Left renal cortex interstitium (tissue), 4 donors: ENCODE results near the gene SLC19A1. TPM values are rescaled to one million over a fixed set of nuclear protein-coding genes. Genes with fewer than 3 reads are reported as not detected.

Experiments used
- DNase-seq, 4 donors: peaks; one replicate each; pipeline ENCODE4 v3.0.0-alpha.2; 2013; ENCODE audit warnings: low read depth in 4 of 4, low spot score in 2 of 4, missing footprints in 1 of 4
- polyA plus RNA-seq, 4 donors: library from polyadenylated mRNA; unstranded; fragments of 120-200 nt; gene quantifications; one replicate each; pipeline ENCODE4 v1.2.1, GENCODE V29; 2013; ENCODE audit not compliant: insufficient read length in 4 of 4

The SLC19A1 gene
- polyA plus RNA-seq, 4 donors, result 30.1 to 74.3 (median 38.3) TPM

GRCh38 chr21:45546636-45547544 lies 4.7 kb upstream of the SLC19A1 start:
- no peak for DNase-seq

GRCh38 chr21:45545691-45546531 lies 3.7 kb upstream of the SLC19A1 start:
- DNase-seq, result no peak

- DNase-seq, result no peak
Measured at GRCh38 chr21:45545236-45545570, 3.0 kb upstream of the SLC19A1 start.

- DNase-seq, result no peak
Measured at GRCh38 chr21:45544449-45545235, 2.4 kb upstream of the SLC19A1 start.

DNA sequence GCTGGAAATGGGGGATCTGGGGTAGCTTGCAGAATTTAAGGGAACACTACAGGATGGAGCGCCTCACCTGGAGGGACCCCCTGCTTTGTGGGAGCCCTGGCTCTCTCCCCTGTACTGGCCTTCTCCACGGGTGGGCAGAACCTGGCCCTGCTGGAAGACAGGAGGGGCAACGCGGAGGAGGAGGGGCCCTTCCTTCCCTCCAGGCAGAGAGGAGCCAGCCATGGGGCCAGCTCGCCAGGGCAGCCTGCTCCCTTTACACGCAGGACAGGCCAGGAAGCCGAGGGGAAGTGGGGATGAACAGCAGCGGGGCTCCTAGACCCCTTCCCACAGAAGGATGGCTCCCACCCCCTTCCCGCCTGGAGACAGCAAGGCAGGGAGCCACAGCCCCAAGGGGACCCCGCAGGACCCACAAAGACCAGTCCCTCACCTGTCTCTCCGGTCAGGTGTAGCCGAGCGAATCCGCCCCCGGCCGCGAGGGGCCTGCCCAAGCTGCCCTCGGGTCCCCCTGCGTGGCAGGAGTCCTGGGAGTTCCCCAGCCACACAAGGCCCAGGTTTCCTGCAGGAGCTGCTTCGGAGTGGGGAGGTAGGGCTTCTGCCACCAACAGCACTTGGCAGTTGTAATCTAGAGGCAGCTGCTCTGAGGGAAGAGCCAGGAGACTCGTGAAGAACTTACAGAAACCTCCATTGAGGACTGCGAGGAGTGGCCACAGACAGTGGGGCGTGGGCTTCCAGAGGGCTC lies 1.6 kb upstream of the SLC19A1 start:
- DNase-seq, result no peak

- DNase-seq, result no peak
Measured at GRCh38 chr21:45543371-45543709, 1.1 kb upstream of the SLC19A1 start.

- no peak for DNase-seq
Measured at GRCh38 chr21:45542667-45543370, 579 bp upstream of the SLC19A1 start.

- no peak for DNase-seq
Measured at GRCh38 chr21:45541221-45542039, 810 bp downstream of the SLC19A1 start.

DNA sequence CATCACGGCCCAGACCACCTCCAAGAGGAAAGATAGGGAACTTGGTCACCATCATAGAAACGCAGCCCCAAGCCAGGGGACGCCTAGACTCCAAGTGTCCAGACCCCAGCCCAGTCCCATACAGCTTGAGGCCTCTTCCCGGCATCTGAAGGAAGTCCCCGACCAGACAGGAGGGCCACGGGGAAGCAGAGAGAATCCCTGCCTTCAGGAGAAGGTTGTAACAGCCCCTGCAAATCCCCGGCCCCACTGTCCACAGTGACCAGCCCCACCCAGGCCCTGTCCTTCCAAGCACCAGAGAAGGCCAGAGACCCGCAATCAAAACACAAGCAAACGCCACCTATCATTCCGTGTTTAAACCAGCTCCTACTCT lies 1.7 kb downstream of the SLC19A1 start:
- no peak for DNase-seq

DNA sequence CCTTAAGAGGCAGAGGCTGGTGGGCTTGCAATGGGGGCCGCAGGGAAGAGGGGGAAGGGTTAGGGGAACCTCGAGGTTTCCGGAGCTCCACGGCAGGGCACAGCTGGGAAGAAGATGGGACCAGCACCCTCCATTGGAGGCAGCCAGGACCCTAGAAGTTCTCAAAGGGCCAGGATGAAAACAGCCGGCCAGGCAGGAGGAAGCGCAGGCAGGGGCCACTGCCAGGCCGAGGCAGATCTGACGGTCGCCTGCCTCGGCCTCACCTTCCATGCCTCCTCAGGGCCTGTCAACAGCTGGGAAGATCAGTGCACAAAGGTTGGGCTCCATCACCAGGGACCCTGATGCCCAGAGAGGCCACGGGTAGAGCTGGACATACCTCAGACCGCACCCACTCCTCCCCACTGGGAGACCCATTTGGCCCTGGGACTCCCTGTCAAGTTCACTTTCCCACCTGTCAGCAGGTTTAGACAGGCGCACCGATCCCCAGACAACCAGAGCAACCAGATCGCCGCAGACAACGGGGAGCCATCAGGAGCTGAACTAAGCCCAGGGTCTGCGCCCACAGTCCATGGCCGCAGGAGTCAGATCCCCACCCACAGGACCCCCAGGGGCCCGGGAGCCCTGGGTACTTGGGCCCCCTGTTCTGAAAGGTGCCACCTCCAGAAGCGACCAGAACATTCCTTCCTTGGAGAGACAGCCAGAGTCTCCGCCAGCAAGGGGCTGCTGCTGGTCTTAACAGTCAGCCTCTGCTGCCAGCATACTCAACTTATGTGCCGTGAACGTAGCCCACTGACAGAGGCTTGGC lies 2.2 kb downstream of the SLC19A1 start:
- DNase-seq, result no peak

- DNase-seq, result no peak
Measured at GRCh38 chr21:45539046-45539795, 3.0 kb downstream of the SLC19A1 start.

- no peak for DNase-seq
Measured at GRCh38 chr21:45538381-45539045, 3.7 kb downstream of the SLC19A1 start.

- DNase-seq, result no peak
Measured at GRCh38 chr21:45537746-45538291, 4.4 kb downstream of the SLC19A1 start.

- DNase-seq, result no peak
Measured at GRCh38 chr21:45537111-45537745, 5.0 kb downstream of the SLC19A1 start.

GRCh38 chr21:45536301-45537081 lies 5.7 kb downstream of the SLC19A1 start:
- no peak for DNase-seq
